Panc1 (cell line): ENCODE measurements around the gene COLEC11. TPM values are rescaled to one million over a fixed set of nuclear protein-coding genes. Genes with fewer than 3 reads are reported as not detected.

Source experiments
- ATAC-seq: fragments of 200-7000 bp; cut with Tn5 transposase; 2 replicates; pipeline ENCODE4 v1.9.1; 2020; ENCODE audit warnings: mild to moderate bottlenecking, moderate library complexity
- BruUV-seq: library from RNA; stranded (reverse); fragments of 400-500 nt; replicated peaks from 2 replicates; lab custom pipeline; 2021; lab: Mats Ljungman, UMichigan
- CTCF ChIA-PET: fragments of 300-600 bp; sonication (Branson Sonifier 250); formaldehyde crosslinking; loops from one replicate; lab custom pipeline; 2022; ENCODE audit warnings: antibody characterized with exemption; lab: Charles Lee
- POLR2A ChIA-PET: fragments of 300-600 bp; sonication (Branson Sonifier 250); formaldehyde crosslinking; loops from one replicate; lab custom pipeline; 2022; ENCODE audit warnings: antibody characterized with exemption; lab: Charles Lee
- DNase-seq: peaks from one replicate; pipeline ENCODE4 v3.0.0-alpha.2; 2010; ENCODE audit warnings: low read depth, low spot score
- H3K27ac ChIP-seq: 2 replicates; pipeline ENCODE4 v1.5.1; 2011; ENCODE audit warnings: mild to moderate bottlenecking, low read length, inconsistent platforms
- H3K27me3 ChIP-seq: fragments of 200-500 bp; sonication (Bioruptor generic); 2 replicates; pipeline ENCODE4 v1.6.0; 2014; ENCODE audit warnings: low read length, inconsistent platforms; ENCODE audit not compliant: control insufficient read depth, insufficient read depth
- H3K36me3 ChIP-seq: fragments of 200-500 bp; sonication (Bioruptor generic); 2 replicates; pipeline ENCODE4 v1.5.1; 2014; ENCODE audit warnings: inconsistent platforms, mild to moderate bottlenecking, low read length, moderate library complexity; ENCODE audit not compliant: control insufficient read depth, insufficient read depth
- H3K4me1 ChIP-seq: 2 replicates; pipeline ENCODE4 v1.5.1; 2011; ENCODE audit warnings: inconsistent platforms, mild to moderate bottlenecking, low read length, moderate library complexity; ENCODE audit not compliant: control insufficient read depth, insufficient read depth
- H3K4me3 ChIP-seq, 2 experiments: 2 replicates each; pipeline ENCODE4 v1.5.1; 2011 to 2012; ENCODE audit warnings: low read depth in 2 of 2, low read length in 2 of 2, mild to moderate bottlenecking in 2 of 2, inconsistent platforms in 1 of 2, moderate library complexity in 1 of 2
- H3K9me3 ChIP-seq: fragments of 200-500 bp; sonication (Bioruptor generic); 2 replicates; pipeline ENCODE4 v1.5.1; 2014; ENCODE audit warnings: low read depth, mild to moderate bottlenecking, inconsistent platforms, low read length, moderate library complexity; ENCODE audit not compliant: control insufficient read depth, insufficient read depth
- POLR2AphosphoS5 ChIP-seq: IDR thresholded peaks from 2 replicates; pipeline ENCODE4 v1.6.1; 2012; ENCODE audit warnings: mild to moderate bottlenecking, low read depth, low read length, moderate library complexity
- SIN3A ChIP-seq: IDR thresholded peaks from 2 replicates; pipeline ENCODE4 v1.6.1; 2012; ENCODE audit warnings: low read depth, mild to moderate bottlenecking, low read length, moderate library complexity, borderline replicate concordance; ENCODE audit not compliant: insufficient read depth
- TCF7L2 ChIP-seq: IDR thresholded peaks from 2 replicates; pipeline ENCODE4 v1.6.1; 2011; ENCODE audit warnings: mild to moderate bottlenecking, low read depth, low read length, inconsistent platforms
- in situ Hi-C: cut with HindIII; loops from 2 replicates; pipeline ENCODE4 v1.10.0; 2016; ENCODE audit warnings: low sequenced_read_pairs, low pct_unique_long_range_greater_than_20kb
- intact Hi-C: fragments of 100-400 bp; cut with micrococcal nuclease; formaldehyde crosslinking; loops from one replicate; pipeline ENCODE4 v1.10.0; 2022; ENCODE audit not compliant: unreplicated experiment
- total RNA-seq: library from RNA; stranded (reverse); gene quantifications from one replicate; pipeline ENCODE4 v1.2.1, GENCODE V29; 2021; ENCODE audit not compliant: unreplicated experiment
- TF ChIP-seq, protein P1 (sequence below): fragments of 450-650 bp; IDR thresholded peaks from 2 replicates; pipeline ENCODE4 v1.5.1; 2017; ENCODE audit warnings: mild to moderate bottlenecking
- TF ChIP-seq, protein P2 (sequence below), 2 experiments: IDR thresholded peaks; 2 replicates each; pipeline ENCODE4 v1.6.1; 2011 to 2012; ENCODE audit warnings: low read depth in 2 of 2, control low read depth in 1 of 2, low read length in 1 of 2, mild to moderate bottlenecking in 1 of 2, moderate library complexity in 1 of 2; ENCODE audit not compliant: insufficient read depth in 1 of 2

The COLEC11 gene
- total RNA-seq, 1 experiment from 2014 or later: 0.31 TPM

GRCh38 chr2:3654011-3654410 is 59.1 kb downstream of the COLEC11 start:
- no peak for TF ChIP-seq TCF7L2
- no peak for TF ChIP-seq POLR2AphosphoS5
- no peak for TF ChIP-seq SIN3A
- TF ChIP-seq, protein P1, sequence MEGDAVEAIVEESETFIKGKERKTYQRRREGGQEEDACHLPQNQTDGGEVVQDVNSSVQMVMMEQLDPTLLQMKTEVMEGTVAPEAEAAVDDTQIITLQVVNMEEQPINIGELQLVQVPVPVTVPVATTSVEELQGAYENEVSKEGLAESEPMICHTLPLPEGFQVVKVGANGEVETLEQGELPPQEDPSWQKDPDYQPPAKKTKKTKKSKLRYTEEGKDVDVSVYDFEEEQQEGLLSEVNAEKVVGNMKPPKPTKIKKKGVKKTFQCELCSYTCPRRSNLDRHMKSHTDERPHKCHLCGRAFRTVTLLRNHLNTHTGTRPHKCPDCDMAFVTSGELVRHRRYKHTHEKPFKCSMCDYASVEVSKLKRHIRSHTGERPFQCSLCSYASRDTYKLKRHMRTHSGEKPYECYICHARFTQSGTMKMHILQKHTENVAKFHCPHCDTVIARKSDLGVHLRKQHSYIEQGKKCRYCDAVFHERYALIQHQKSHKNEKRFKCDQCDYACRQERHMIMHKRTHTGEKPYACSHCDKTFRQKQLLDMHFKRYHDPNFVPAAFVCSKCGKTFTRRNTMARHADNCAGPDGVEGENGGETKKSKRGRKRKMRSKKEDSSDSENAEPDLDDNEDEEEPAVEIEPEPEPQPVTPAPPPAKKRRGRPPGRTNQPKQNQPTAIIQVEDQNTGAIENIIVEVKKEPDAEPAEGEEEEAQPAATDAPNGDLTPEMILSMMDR: no peak
- TF ChIP-seq, protein P2, sequence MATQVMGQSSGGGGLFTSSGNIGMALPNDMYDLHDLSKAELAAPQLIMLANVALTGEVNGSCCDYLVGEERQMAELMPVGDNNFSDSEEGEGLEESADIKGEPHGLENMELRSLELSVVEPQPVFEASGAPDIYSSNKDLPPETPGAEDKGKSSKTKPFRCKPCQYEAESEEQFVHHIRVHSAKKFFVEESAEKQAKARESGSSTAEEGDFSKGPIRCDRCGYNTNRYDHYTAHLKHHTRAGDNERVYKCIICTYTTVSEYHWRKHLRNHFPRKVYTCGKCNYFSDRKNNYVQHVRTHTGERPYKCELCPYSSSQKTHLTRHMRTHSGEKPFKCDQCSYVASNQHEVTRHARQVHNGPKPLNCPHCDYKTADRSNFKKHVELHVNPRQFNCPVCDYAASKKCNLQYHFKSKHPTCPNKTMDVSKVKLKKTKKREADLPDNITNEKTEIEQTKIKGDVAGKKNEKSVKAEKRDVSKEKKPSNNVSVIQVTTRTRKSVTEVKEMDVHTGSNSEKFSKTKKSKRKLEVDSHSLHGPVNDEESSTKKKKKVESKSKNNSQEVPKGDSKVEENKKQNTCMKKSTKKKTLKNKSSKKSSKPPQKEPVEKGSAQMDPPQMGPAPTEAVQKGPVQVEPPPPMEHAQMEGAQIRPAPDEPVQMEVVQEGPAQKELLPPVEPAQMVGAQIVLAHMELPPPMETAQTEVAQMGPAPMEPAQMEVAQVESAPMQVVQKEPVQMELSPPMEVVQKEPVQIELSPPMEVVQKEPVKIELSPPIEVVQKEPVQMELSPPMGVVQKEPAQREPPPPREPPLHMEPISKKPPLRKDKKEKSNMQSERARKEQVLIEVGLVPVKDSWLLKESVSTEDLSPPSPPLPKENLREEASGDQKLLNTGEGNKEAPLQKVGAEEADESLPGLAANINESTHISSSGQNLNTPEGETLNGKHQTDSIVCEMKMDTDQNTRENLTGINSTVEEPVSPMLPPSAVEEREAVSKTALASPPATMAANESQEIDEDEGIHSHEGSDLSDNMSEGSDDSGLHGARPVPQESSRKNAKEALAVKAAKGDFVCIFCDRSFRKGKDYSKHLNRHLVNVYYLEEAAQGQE (IDR thresholded peaks at IDR 0.05; ENCODE audit: insufficient read depth in 1 of 2, low read depth in 2 of 2, low read length in 1 of 2): no peak
- no peaks in the 10 kb centered on the region for H3K36me3 ChIP-seq
- no peaks in the 10 kb centered on the region for H3K9me3 ChIP-seq
- H3K4me3 ChIP-seq: no peak overlapping the region
- no peak overlapping the region for H3K27ac ChIP-seq
- H3K4me1 ChIP-seq: peaks cover 4% of the 10 kb centered on the region
- ChIA-PET CTCF (interaction anchor here (0.6 kb wide), 1 partner anchor 37 kb away, joined by 3 read pairs; no protein-coding TSS in a partner anchor), POLR2A (no interaction called here)
- H3K27me3 ChIP-seq: no peaks in the 10 kb centered on the region
- no peak for DNase-seq
- no TSS peak for BruUV-seq
- in situ Hi-C loops: no loop called here
- no peak for ATAC-seq
- intact Hi-C loops: loop anchor here (5.0 kb wide), 1 partner anchor 77 kb away; the partner anchor contains the start of gene RPS7

DNA sequence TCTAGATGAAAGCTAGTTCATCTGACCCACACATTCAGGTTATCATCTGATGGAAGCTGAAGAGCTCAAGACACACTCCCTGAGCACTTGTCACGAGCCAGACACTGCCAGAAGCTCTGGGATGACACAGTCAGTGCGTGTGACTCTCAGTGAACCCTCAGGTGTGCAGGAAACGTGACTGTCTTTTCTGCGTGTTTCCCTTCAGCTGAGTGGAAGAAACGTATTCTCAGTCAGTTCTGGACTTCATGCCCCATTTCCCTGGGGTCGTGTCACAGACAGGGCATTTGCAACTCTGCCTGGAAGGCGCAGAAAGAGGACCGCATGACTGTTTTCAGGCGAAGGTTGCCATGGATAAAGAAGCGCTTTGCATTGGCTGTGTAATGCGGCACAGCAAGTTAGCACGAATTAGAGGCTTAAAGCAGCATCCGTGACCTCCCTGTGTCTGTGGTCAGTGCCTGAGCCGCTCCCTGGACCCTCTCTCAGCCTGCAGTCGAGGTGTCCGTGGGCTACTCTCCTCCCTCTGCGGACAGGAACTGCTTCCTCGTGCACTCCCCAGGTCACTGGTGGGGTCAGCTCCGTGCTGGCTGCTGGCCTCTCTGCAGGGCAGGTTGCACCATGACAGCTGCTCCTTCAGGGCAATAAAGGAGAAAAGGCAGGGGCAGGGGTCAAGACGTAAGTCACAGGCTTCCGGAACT is 59.8 kb downstream of the COLEC11 start:
- CTCF ChIA-PET: no interaction called here
- H3K4me1 ChIP-seq: peaks cover 4% of the 10 kb centered on the region
- intact Hi-C loops (loop anchor here (5.0 kb wide), 1 partner anchor 77 kb away; the partner anchor contains the start of gene RPS7), in situ Hi-C loops (no loop called here)
- H3K27ac ChIP-seq: no peak overlapping the region
- no peak for ATAC-seq
- H3K36me3 ChIP-seq: no peaks in the 10 kb centered on the region
- POLR2A ChIA-PET: no interaction called here
- BruUV-seq: no TSS peak
- no peak overlapping the region for H3K4me3 ChIP-seq
- H3K9me3 ChIP-seq: no peaks in the 10 kb centered on the region
- no peak for DNase-seq
- H3K27me3 ChIP-seq: no peaks in the 10 kb centered on the region
- TF ChIP-seq SIN3A (no peak), POLR2AphosphoS5 (no peak), TCF7L2 (no peak)
- TF ChIP-seq, protein P1: no peak
- TF ChIP-seq, protein P2 (IDR thresholded peaks at IDR 0.05; ENCODE audit: insufficient read depth in 1 of 2, low read depth in 2 of 2, low read length in 1 of 2): no peak
